GM21723 (cell line): ENCODE measurements around the gene NRAS.

Experiments used
- ATAC-seq: cut with Tn5 transposase; IDR thresholded peaks from one replicate; pipeline ENCODE4 v1.9.1; 2021; ENCODE audit warnings: mild to moderate bottlenecking, moderate library complexity; ENCODE audit not compliant: unreplicated experiment

NRAS gene

DNA sequence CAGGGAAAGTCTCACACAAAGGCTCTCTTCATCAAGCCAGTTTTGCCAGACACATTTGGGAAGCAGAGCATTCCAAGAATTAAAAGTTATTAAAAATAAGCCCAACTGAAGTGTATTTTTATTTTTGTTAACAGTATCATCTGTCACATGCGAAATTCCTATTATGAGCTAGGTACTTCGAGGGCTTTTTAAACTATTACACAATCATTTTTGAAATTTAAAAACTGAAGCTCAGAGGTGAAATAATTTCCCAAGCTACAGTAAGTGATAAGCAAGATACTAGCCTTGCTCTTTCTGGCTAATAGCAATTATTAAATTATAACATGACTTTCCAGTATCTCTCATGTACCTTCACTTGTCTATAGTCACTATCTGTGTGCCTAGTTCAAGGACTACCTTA, 12.0 kb upstream of the NRAS start:
- ATAC-seq, result no peak

GRCh38 chr1:114725230-114725629, 8.7 kb upstream of the NRAS start:
- no peak for ATAC-seq

GRCh38 chr1:114723915-114724314, 7.3 kb upstream of the NRAS start:
- no peak for ATAC-seq

DNA sequence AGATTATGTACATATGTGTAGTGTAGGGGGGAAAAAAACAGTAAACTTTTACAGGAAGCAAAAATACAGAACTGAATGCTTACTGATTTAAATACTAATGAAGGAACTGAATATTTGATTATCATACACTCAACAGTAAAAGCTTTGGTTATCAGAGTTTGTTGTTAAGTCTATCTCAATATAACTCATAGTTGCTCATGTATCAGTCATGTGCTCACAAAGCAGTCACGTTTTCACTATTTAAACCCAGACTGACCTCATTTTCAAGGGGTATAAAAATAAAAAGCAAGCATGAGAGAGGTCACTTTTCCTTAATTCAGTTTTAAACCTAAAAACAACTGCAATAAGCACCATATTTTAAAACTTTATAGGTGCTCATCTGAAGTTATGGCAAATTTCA, 6.9 kb upstream of the NRAS start:
- no peak for ATAC-seq

GRCh38 chr1:114720492-114720891, 3.9 kb upstream of the NRAS start:
- no peak for ATAC-seq

- no peak for ATAC-seq
Observed at GRCh38 chr1:114719424-114719787, 2.8 kb upstream of the NRAS start.

- ATAC-seq, result no peak
Observed at GRCh38 chr1:114718661-114719423, 2.3 kb upstream of the NRAS start.

- ATAC-seq, result no peak
Observed at GRCh38 chr1:114715952-114716303, 643 bp downstream of the NRAS start.

- no peak for ATAC-seq
Observed at GRCh38 chr1:114712977-114713376, 3.6 kb downstream of the NRAS start.

- no peak for ATAC-seq
Observed at GRCh38 chr1:114710360-114710759, 6.2 kb downstream of the NRAS start.

DNA sequence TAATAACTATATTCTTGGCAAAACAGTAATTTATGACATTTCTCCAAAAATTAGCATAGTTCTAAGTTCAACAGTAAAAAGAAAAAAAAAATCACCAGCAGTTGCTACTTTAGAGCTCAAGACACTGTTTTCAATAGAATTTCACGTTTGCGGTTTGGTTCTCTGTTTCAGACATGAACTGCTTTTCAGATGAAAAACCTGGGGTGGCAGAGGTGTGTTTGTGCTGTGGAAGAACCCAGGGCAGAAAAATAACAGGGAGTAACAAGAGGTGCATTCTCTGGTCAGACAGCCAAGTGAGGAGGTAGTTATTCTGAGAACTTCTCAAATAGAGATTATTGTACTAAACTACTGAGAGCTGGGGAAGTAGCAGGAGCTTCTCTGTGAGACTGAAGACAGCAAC, 9.0 kb downstream of the NRAS start:
- ATAC-seq, result no peak

DNA sequence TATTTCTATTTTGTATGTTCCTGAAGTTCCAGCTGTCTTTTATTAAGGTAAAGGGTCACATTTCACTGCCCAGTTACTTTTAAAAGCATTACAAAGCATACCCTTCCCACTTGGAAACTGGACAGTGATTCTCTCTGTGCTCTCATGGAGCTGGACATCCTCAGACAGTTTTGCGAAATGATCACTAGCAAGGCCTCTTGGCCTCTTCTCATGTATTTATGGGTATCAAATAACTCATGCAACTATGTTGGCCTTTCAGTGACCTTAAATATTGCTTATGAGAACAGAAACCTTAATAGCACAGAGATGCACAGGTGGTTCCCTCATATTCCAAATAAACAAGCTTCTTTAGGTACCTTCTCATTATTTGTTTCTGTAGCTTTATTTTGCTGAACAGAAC, 13.3 kb downstream of the NRAS start:
- peak; percentile 67 for ATAC-seq

- ATAC-seq, result peak; percentile 55
Observed at GRCh38 chr1:114702737-114703136, 13.8 kb downstream of the NRAS start.

DNA sequence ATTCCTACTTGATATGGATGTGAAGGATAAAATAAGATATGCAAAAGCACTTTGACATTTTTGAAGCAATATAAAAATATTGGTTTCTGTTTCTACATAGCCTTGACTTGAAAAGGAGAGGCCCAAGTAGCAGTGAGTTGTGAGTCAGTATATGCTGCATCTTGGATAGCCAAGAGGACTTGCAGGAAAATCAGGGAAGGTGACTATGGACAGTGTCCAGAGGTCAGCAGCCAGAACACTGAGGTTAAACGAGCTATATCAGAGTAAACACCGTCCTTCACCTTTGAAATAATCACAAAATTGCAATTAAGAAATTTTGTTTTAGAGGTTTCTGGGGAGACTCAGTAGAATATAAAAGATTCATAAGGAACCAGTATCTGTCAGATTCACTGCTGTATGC, 14.6 kb downstream of the NRAS start:
- no peak for ATAC-seq

DNA sequence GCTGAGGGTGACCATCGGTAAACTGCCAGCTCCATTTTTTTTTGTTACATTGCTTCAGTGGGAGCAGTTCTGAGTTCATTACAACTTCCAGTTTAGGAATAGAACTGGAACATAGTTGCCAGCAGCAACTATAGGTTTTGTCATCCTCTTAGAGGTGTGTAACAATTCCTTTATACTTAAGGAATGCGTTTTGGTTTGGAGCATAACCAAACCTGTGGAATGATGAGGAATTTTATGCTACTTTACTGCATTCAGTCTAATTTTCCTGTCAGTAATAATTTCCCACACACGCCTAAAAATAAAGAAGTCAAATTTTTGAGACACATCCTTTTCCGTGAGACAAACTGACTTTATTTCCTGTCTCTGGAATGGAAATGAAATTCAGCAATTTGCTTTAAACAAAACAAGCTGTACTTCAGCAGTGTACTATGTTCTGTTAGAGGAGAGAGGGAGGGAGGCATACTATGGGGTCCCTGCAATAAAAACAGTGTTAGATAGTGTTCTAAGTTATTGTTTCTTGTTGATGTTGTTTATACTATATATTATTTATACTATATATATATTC, 16.5 kb downstream of the NRAS start:
- ATAC-seq, result no peak

DNA sequence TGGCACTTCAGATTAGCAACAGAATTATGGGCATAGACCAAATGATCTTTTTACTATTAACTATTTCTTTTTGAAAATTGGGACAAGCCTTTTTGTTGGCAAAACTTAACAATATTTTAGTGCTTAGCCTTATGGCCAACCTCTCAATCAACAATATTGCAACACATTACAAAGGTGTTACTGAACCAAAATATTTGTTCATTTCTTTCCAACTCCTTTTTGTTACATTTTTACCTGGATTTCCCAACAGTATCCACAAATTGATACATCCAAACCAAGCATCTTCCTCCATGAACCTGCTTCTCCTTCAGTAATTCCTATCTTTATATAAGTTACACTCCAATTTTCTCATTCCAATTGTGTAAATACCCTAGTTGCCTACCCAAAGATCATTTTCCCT, 19.8 kb downstream of the NRAS start:
- no peak for ATAC-seq

DNA sequence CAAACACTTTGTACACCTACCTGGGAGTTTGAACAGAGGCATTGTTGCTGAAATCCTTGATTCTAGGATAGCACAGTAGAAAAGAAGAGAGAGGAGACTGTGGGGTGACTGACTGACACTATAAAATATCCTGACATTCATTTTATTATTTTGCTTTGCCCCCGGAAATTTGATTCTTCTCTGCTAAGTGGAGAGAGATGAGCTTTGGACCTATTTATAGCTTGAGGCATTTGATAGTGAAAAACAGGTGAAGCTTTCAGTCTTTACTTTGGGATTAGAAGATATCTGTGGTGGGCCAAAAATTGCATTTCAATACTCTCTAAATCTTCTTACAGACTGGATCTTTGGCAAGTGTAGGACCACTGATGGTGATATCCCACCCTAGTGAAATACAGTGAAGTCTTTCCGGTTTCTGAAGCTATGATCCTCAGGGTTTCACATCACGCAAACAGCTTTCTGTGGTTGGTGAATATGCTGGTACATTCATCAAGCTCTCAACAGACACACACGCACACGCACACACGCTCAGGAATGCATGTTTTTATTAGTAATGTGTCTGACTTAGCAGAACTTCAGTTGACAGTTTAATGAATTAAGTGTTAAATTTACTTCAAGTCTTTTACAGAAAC, 21.0 kb downstream of the NRAS start, which contains the start of gene AMPD1:
AMPD1 (minus strand) TSS at position 117 of the 629 bp plus-strand sequence; CDS start at position 42, 75 bp downstream.
- no peak for ATAC-seq

GRCh38 chr1:114694540-114695310, 21.8 kb downstream of the NRAS start:
- ATAC-seq, result no peak

DNA sequence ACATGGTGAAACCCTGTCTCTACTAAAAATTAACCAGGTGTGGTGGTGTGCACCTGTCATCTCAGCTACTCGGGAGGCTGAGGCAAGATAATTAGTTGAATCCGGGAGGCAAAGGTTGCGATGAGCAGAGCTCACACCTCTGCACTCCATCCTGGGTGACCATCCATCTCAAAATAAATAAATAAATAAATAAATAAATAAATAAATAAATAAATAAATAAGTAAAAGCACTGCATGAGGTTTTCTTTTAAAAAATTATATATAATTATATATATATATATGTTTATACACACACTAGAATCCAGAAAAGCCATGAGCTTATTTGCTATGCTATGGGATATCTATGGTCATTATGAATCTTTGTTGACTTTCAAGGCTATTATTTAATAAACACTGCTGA, 23.6 kb downstream of the NRAS start:
- ATAC-seq, result no peak

DNA sequence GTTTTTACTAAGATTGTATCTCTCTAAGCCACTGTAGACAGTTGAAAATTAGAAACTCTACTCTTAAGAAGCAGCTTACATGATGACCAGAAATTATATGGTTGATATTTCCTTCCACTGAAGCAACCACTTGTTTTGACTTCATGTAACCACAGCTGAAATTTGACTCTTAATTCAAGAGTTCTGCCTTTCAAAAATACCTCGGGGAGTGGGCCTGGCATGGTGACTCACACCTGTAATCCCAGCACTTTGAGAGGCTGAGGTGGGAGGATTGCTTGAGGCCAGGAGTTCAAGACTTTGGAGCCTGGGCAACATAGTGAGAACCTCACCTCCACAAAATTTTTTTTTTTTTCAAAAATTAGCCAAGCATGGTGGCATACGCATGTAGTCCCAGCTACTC, 25.5 kb downstream of the NRAS start:
- no peak for ATAC-seq

DNA sequence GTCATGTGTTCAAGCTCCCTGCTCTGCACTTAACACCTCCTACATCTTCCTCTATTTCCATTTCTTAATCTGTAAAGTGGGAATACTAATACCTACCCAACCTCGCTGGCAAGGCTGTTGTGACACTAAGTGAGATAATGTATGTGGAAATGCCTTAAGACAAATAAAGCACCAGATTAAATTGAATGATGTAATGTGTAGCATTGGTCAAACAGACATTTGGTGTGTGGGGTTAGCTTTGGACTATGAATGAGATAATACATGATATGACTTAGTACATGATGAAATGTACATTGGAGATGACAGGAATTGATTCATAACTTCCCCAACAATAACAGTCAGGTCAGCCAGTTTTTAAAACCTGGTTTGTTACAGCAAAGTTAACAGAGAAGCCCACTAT, 26.4 kb downstream of the NRAS start:
- no peak for ATAC-seq

- ATAC-seq, result no peak
Observed at GRCh38 chr1:114688526-114688925, 28.0 kb downstream of the NRAS start.
